ENCODE data around the gene SGSM1. TPM values are rescaled to one million over a fixed set of nuclear protein-coding genes. Genes with fewer than 3 reads are reported as not detected.

Gene SGSM1
- total and polyA plus RNA-seq, 10 of the 15 experiments (the other 5 are each of a cell fraction or from before 2014, with no cell fraction given) = not detected

- TF ChIP-seq ZBTB33 (IDR thresholded peaks at IDR 0.05) (no peak), TBL1XR1 (IDR thresholded peaks at IDR 0.05; ENCODE audit: low read depth, low read length) (no peak), CUX1 (IDR thresholded peaks at IDR 0.05; ENCODE audit: insufficient replicate concordance, low read depth, low read length) (no peak)
Measured at GRCh38 chr22:24758164-24758799, 47.7 kb upstream of the SGSM1 start (continued).

- no TSS peak for BruUV-seq (replicated peaks)
- intact Hi-C loops (cut with micrococcal nuclease; ENCODE audit: unreplicated experiment) (loop anchor here (5.0 to 10.0 kb wide), 2 partner anchors 107 to 125 kb away; no protein-coding TSS in a partner anchor), in situ Hi-C loops (cut with MboI) (no loop called here)
- Histone ChIP-seq H4K20me1 (ENCODE audit: control insufficient read depth, insufficient read depth) (no peaks in the 10 kb centered on the region), H3K9me3 (replicated peaks; ENCODE audit: control insufficient read depth, insufficient read depth, low read length) (no peaks in the 10 kb centered on the region), H3K36me3 (ENCODE audit: control insufficient read depth in 2 of 2, insufficient read depth in 2 of 2, low read length in 1 of 2) (no peaks in the 10 kb centered on the region), H3K27me3 (replicated peaks in 1 of 2; ENCODE audit: control insufficient read depth in 2 of 2, insufficient read depth in 2 of 2, low read length in 1 of 2) (no peaks in the 10 kb centered on the region), H3K79me2 (ENCODE audit: control insufficient read depth, insufficient read depth, low read length) (no peaks in the 10 kb centered on the region), H3K9ac (ENCODE audit: control insufficient read depth, insufficient read depth, low read length) (no peak overlapping the region), H3K27ac (ENCODE audit: control insufficient read depth, insufficient read depth) (no peak overlapping the region), H3K4me3 (no peak overlapping the region), H3K4me1 (ENCODE audit: control insufficient read depth, insufficient read depth, low read length) (no peaks in the 10 kb centered on the region), H3K4me2 (ENCODE audit: control insufficient read depth, insufficient read depth) (no peak overlapping the region), H2AFZ (ENCODE audit: control insufficient read depth, low read depth, low read length) (no peak overlapping the region)
- DNase-seq (ENCODE audit: low read depth, low spot score) = no peak
- ChIA-PET POLR2A (no interaction called here), CTCF (interaction anchor here (0.7 to 3.8 kb wide), 12 partner anchors 10 to 232 kb away, joined by 3 to 22 read pairs (median 3); partner anchors contain the start of gene PIWIL3), RAD21 (ENCODE audit: unreplicated experiment) (interaction anchor here (0.9 to 1.1 kb wide), 2 partner anchors 13 to 90 kb away, joined by 3 read pairs; no protein-coding TSS in a partner anchor), SMC1A (ENCODE audit: uncharacterized antibody, unreplicated experiment) (interaction anchor here (0.5 to 1.7 kb wide), 2 partner anchors 10 to 232 kb away, joined by 3 to 4 read pairs; no protein-coding TSS in a partner anchor)
- no peak for TF ChIP-seq POLR2AphosphoS5 (IDR thresholded peaks at IDR 0.05; ENCODE audit: low read length)
- TF ChIP-seq NR2F1 (conservative IDR thresholded peaks at IDR 0.05) = no peak
- ATAC-seq = no peak
- FAIRE-seq = no peak
- 0% methylated on average over 6 of the region's 6 CpGs for WGBS (ENCODE audit: insufficient coverage, insufficient replicate concordance, low lambda C conversion rate, missing lambda C conversion rate)
Measured at GRCh38 chr22:24759765-24760164, 46.2 kb upstream of the SGSM1 start.

Measured in GM12878 (cell line).